Esophagus muscularis mucosa (tissue), 3 donors: ENCODE measurements around the gene ATF7IP.

Source experiments
- POLR2AphosphoS5 ChIP-seq, 2 donors: sonication (generic); formaldehyde crosslinking; IDR thresholded peaks; one replicate each; pipeline ENCODE4 v1.6.1; 2017; ENCODE audit warnings: antibody characterized with exemption in 2 of 2
- TF ChIP-seq, protein P1 (sequence below), 3 experiments: fragments of 200-600 bp in 2 of 3; fragments of 450-650 bp in 1 of 3; sonication (generic) in 2 of 3; IDR thresholded peaks; one replicate each; pipeline ENCODE4 v1.5.1; 2017 to 2019; ENCODE audit warnings: antibody characterized with exemption in 3 of 3, mild to moderate bottlenecking in 2 of 3, moderate library complexity in 1 of 3

DNA sequence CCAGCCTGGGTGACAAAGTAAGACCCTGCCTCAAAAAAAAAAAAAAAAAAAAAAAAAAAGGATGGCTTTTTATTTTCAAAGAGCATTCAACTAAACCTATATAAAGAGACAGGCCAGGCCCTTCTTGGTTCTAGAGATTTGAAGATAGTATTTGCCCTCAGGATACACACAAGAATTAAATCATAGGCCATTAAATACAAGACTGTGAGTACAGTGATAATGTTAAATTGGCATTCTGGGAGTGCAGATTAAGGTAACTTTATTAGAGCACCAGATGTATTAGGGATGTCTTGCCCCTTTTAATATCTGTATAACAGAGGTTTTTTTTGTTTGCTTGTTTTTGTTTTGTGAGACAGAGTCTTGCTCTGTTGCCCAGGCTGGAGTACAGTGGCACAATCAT, 61.3 kb downstream of the ATF7IP start:
- TF ChIP-seq, protein P1, sequence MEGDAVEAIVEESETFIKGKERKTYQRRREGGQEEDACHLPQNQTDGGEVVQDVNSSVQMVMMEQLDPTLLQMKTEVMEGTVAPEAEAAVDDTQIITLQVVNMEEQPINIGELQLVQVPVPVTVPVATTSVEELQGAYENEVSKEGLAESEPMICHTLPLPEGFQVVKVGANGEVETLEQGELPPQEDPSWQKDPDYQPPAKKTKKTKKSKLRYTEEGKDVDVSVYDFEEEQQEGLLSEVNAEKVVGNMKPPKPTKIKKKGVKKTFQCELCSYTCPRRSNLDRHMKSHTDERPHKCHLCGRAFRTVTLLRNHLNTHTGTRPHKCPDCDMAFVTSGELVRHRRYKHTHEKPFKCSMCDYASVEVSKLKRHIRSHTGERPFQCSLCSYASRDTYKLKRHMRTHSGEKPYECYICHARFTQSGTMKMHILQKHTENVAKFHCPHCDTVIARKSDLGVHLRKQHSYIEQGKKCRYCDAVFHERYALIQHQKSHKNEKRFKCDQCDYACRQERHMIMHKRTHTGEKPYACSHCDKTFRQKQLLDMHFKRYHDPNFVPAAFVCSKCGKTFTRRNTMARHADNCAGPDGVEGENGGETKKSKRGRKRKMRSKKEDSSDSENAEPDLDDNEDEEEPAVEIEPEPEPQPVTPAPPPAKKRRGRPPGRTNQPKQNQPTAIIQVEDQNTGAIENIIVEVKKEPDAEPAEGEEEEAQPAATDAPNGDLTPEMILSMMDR (IDR thresholded peaks at IDR 0.05) = no peak
- TF ChIP-seq POLR2AphosphoS5 (IDR thresholded peaks at IDR 0.05) = no peak
